ENCODE measurements around the gene AXIN1. TPM values are rescaled to one million over a fixed set of nuclear protein-coding genes. Genes with fewer than 3 reads are reported as not detected.

AXIN1 gene
- total RNA-seq, 1 experiment from 2014 or later, result 52.4 TPM

- peaks cover 11% of the 10 kb centered on the region for H3K36me3 ChIP-seq (replicated peaks; ENCODE audit: control insufficient read depth, insufficient read depth, low read length)
Observed at GRCh38 chr16:376817-377418, 24.4 kb upstream of the AXIN1 start.

GRCh38 chr16:375927-376816 is 23.6 kb upstream of the AXIN1 start:
- H3K27me3 ChIP-seq (ENCODE audit: control insufficient read depth, insufficient read depth, low read length), result no peaks in the 10 kb centered on the region
- DNase-seq, result no peak
- H3K36me3 ChIP-seq (replicated peaks; ENCODE audit: control insufficient read depth, insufficient read depth, low read length), result peaks cover 13% of the 10 kb centered on the region
- H3K4me3 ChIP-seq (ENCODE audit: insufficient read depth, low read depth, low read length), result no peak overlapping the region

More at GRCh38 chr16:376817-377418, 24.4 kb upstream of the AXIN1 start:
- no peak for DNase-seq
- H3K4me3 ChIP-seq (ENCODE audit: insufficient read depth, low read depth, low read length), result no peak overlapping the region
- H3K27me3 ChIP-seq (ENCODE audit: control insufficient read depth, insufficient read depth, low read length), result no peaks in the 10 kb centered on the region

GRCh38 chr16:375212-375611 is 22.7 kb upstream of the AXIN1 start:
- H3K36me3 ChIP-seq (replicated peaks; ENCODE audit: control insufficient read depth, insufficient read depth, low read length), result peaks cover 13% of the 10 kb centered on the region
- H3K4me3 ChIP-seq (ENCODE audit: insufficient read depth, low read depth, low read length), result no peak overlapping the region
- no peaks in the 10 kb centered on the region for H3K27me3 ChIP-seq (ENCODE audit: control insufficient read depth, insufficient read depth, low read length)
- DNase-seq, result no peak

GRCh38 chr16:374616-374926 is 22.0 kb upstream of the AXIN1 start:
- DNase-seq, result no peak
- H3K36me3 ChIP-seq (replicated peaks; ENCODE audit: control insufficient read depth, insufficient read depth, low read length), result peaks cover 13% of the 10 kb centered on the region
- H3K4me3 ChIP-seq (ENCODE audit: insufficient read depth, low read depth, low read length), result no peak overlapping the region
- H3K27me3 ChIP-seq (ENCODE audit: control insufficient read depth, insufficient read depth, low read length), result no peaks in the 10 kb centered on the region

GRCh38 chr16:373848-374615 is 21.5 kb upstream of the AXIN1 start:
- Histone ChIP-seq H3K36me3 (replicated peaks; ENCODE audit: control insufficient read depth, insufficient read depth, low read length) (peaks cover 14% of the 10 kb centered on the region), H3K4me3 (ENCODE audit: insufficient read depth, low read depth, low read length) (no peak overlapping the region), H3K27me3 (ENCODE audit: control insufficient read depth, insufficient read depth, low read length) (no peaks in the 10 kb centered on the region)
- DNase-seq, result no peak

GRCh38 chr16:373020-373598 is 20.6 kb upstream of the AXIN1 start:
- Histone ChIP-seq H3K4me3 (ENCODE audit: insufficient read depth, low read depth, low read length) (no peak overlapping the region), H3K27me3 (ENCODE audit: control insufficient read depth, insufficient read depth, low read length) (no peaks in the 10 kb centered on the region), H3K36me3 (replicated peaks; ENCODE audit: control insufficient read depth, insufficient read depth, low read length) (peaks cover 21% of the 10 kb centered on the region)
- no peak for DNase-seq

- Histone ChIP-seq H3K27me3 (ENCODE audit: control insufficient read depth, insufficient read depth, low read length) (no peaks in the 10 kb centered on the region), H3K4me3 (ENCODE audit: insufficient read depth, low read depth, low read length) (no peak overlapping the region), H3K36me3 (replicated peaks; ENCODE audit: control insufficient read depth, insufficient read depth, low read length) (peaks cover 27% of the 10 kb centered on the region)
- DNase-seq, result no peak
Observed at GRCh38 chr16:372302-372983, 19.9 kb upstream of the AXIN1 start.

- Histone ChIP-seq H3K27me3 (ENCODE audit: control insufficient read depth, insufficient read depth, low read length) (no peaks in the 10 kb centered on the region), H3K4me3 (ENCODE audit: insufficient read depth, low read depth, low read length) (no peak overlapping the region), H3K36me3 (replicated peaks; ENCODE audit: control insufficient read depth, insufficient read depth, low read length) (peaks cover 30% of the 10 kb centered on the region)
- DNase-seq, result no peak
Observed at GRCh38 chr16:371515-372301, 19.2 kb upstream of the AXIN1 start.

- Histone ChIP-seq H3K27me3 (ENCODE audit: control insufficient read depth, insufficient read depth, low read length) (no peaks in the 10 kb centered on the region), H3K4me3 (ENCODE audit: insufficient read depth, low read depth, low read length) (no peak overlapping the region)
- peak; percentile 79 for DNase-seq
Observed at GRCh38 chr16:370979-371514, 18.5 kb upstream of the AXIN1 start.

GRCh38 chr16:370443-370842 is 17.9 kb upstream of the AXIN1 start, which contains the start of gene MRPL28:
MRPL28 (minus strand) TSS chr16:370538; CDS start chr16:370218, 320 bp downstream.
- Histone ChIP-seq H3K36me3 (replicated peaks; ENCODE audit: control insufficient read depth, insufficient read depth, low read length) (peaks cover 29% of the 10 kb centered on the region), H3K4me3 (ENCODE audit: insufficient read depth, low read depth, low read length) (peak within 1 kb of the TSS; percentile 50), H3K27me3 (ENCODE audit: control insufficient read depth, insufficient read depth, low read length) (no peaks in the 10 kb centered on the region)
- peak; percentile 100 for DNase-seq

More at GRCh38 chr16:370979-371514, 18.5 kb upstream of the AXIN1 start:
- H3K36me3 ChIP-seq (replicated peaks; ENCODE audit: control insufficient read depth, insufficient read depth, low read length), result peaks cover 29% of the 10 kb centered on the region

- H3K4me3 ChIP-seq (ENCODE audit: insufficient read depth, low read depth, low read length), result peak overlapping the region; percentile 50
- H3K27me3 ChIP-seq (ENCODE audit: control insufficient read depth, insufficient read depth, low read length), result no peaks in the 10 kb centered on the region
- DNase-seq, result peak; percentile 93
- peaks cover 27% of the 10 kb centered on the region for H3K36me3 ChIP-seq (replicated peaks; ENCODE audit: control insufficient read depth, insufficient read depth, low read length)
Observed at GRCh38 chr16:369866-370436, 17.4 kb upstream of the AXIN1 start.

- no peak for DNase-seq
- Histone ChIP-seq H3K36me3 (replicated peaks; ENCODE audit: control insufficient read depth, insufficient read depth, low read length) (peaks cover 23% of the 10 kb centered on the region), H3K4me3 (ENCODE audit: insufficient read depth, low read depth, low read length) (peak overlapping the region; percentile 50)
Observed at GRCh38 chr16:369275-369865, 16.8 kb upstream of the AXIN1 start.

More at GRCh38 chr16:369275-369865, 16.8 kb upstream of the AXIN1 start:
- H3K27me3 ChIP-seq (ENCODE audit: control insufficient read depth, insufficient read depth, low read length), result no peaks in the 10 kb centered on the region

Data from H7 (cell line).